H4 (cell line): ENCODE measurements around the gene CAND2. TPM values are rescaled to one million over a fixed set of nuclear protein-coding genes. Genes with fewer than 3 reads are reported as not detected.
A peak's percentile ranks its signal among the peaks of the same experiment; 100 is the strongest.
"Not testable (repeated sequence)": the region's sequence is repeated elsewhere in the genome, so short reads cannot be mapped to it uniquely, and the experiment has no call there.

Experiments used
- DNase-seq: peaks from one replicate; pipeline ENCODE4 v3.0.0-alpha.2; 2015; ENCODE audit warnings: low spot score
- total RNA-seq: library from RNA; depleted of rRNA; stranded (reverse); fragments of >200 nt; shearing (Covaris generic); gene quantifications from 2 replicates; pipeline ENCODE4 v1.2.3, GENCODE V29; 2014

CAND2 gene
- total RNA-seq, 1 experiment from 2014 or later: 0.72 TPM

DNA sequence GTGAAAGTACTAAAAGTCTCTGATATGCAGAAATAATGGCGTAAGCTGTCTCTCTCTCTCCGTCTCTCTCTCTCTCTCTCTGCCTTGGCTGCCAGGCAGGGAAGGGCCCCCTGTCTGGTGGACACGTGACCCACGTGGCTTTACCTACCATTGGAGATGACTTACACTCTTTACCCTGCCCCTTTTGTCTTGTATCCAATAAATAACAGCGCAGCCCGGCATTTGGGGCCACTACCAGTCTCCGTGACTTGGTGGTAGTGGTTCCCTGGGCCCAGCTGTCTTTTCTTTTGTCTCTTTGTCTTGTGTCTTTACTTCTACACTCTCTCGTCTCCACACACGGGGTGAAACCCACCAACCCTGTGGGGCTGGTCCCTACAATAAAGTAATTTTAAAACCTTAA is 25.2 kb upstream of the CAND2 start:
- no peak for DNase-seq

DNA sequence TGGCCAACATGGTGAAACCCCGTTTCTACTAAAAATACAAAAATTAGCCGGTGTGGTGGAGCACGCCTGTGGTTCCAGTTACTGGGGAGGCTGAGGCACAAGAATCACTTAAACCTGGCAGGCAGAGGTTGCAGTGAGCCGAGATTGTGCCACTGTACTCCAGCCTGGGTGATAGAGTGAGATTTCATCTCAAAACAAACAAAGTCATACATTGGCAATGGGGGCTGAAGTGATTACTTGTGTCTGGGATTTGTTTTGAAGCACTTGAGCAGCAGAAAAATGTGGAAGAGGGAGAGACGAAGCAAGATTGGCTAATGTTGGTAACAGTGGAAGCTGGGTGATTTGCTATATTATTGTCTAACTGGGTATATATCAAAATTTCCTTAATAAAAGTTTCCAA is 24.0 kb upstream of the CAND2 start:
- no peak for DNase-seq

DNA sequence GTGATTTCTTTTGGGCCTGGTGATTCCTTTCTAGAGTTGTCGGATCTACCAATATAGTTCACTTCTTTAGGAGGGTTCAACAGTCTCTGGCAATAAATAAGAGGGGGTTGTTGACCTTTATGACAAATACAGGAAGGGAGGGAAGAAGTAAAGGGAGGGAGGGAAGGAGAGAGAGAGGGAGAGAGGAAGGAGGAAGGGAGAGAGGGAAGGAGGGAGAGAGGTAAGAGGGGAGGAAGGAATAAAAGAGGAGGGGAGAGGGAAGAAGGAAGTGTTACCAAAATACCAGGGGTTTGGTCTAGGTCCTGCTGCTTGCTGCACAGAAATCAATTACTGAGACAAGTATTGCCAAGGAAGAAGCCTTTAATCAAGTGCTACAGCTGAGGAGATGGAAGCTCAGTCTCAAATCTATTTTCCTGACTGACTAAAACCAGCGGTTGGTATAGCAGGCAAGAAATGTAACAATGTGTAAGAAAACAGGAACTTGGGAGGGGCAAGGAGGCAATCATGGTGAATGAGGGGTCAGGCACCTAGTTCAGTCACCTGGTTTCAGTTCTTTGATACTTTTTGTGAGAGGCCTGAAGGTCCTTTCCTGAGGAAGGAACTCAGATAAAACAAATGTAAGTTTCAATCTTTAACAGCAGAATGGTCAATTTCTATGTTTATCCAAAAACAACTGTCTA is 23.3 kb upstream of the CAND2 start:
- DNase-seq: no peak

- DNase-seq: no peak
Observed at GRCh38 chr3:12773710-12774086, 22.8 kb upstream of the CAND2 start.

GRCh38 chr3:12774619-12775018 is 21.9 kb upstream of the CAND2 start:
- DNase-seq: no peak

- DNase-seq: no peak
Observed at GRCh38 chr3:12775226-12775625, 21.3 kb upstream of the CAND2 start.

DNA sequence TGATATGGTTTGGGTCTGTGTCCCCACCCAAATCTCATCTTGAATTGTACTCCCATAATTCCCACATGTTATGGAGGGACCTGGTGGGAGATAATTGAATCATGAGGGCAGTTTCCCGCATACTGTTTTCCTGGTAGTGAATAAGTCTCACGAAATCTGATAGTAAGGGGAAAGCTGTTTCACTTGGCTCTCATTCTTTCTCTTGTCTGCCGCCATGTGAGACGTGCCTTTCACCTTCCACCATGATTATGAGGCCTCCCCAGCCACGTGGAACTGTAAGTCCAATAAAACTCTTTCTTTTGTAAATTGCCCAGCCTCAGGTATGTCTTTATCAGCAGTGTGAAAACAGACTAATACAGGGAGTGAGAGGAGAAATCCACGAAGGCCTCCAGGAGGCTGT is 20.5 kb upstream of the CAND2 start:
- not testable (repeated sequence) for DNase-seq

DNA sequence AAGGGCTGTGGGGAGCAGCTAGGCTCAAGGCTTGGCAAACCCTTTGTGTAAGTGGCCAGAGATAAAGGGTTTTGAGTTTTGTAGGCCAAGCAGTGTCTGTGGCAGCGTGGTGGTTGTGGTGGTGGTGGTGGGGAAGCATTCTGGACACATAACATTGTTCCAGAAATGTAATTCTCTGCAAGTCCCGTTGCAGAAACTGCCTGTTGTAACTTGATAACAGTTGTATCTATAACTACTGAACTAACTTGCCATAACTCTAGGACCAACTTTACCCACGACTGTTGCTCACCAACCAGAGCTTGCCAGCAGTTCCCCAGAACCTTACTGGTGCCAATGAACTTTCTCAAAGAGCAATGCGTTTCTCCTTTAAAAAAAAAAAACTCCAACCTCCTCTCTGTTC is 19.3 kb upstream of the CAND2 start:
- DNase-seq: no peak

GRCh38 chr3:12780751-12781150 is 15.7 kb upstream of the CAND2 start:
- no peak for DNase-seq

- DNase-seq: peak; percentile 64
Observed at GRCh38 chr3:12782172-12782815, 14.2 kb upstream of the CAND2 start.

- no peak for DNase-seq
Observed at GRCh38 chr3:12785096-12785495, 11.4 kb upstream of the CAND2 start.

- not testable (repeated sequence) for DNase-seq
Observed at GRCh38 chr3:12787346-12787745, 9.1 kb upstream of the CAND2 start.

DNA sequence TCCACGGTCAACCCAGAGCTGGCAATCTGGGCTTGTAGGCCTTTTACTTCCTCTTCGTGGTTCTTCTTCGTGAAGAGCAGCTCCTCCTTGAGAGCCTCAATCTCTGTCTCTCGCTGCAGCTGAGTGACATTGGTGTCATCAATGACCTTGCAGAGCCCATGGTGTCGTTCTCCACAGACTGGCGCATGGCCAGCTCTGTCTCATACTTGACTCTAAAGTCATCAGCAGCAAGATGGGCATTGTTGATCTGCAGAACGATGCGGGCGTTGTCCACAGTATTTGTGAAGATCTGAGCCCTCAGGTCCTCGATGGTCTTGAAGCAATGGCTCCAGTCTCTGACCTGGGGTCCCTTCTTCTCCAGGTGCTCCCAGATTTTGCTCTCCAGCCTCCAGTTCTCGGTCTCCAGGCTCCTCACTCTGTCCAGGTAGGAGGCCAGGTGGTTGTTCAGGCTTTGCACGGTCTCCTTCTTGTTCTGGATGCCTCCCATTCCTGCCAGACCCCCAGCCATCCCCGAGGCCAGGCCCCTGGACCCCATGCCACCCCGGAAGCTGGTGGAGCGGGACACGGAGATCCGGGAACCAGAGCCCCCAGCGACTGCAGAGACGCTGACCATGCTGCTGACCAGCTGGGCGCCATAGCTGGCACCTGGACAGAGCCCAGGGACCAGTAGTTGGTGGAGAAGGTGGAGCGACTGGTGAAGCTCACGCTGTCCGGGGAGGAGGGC is 8.4 kb upstream of the CAND2 start:
- not testable (repeated sequence) for DNase-seq

DNA sequence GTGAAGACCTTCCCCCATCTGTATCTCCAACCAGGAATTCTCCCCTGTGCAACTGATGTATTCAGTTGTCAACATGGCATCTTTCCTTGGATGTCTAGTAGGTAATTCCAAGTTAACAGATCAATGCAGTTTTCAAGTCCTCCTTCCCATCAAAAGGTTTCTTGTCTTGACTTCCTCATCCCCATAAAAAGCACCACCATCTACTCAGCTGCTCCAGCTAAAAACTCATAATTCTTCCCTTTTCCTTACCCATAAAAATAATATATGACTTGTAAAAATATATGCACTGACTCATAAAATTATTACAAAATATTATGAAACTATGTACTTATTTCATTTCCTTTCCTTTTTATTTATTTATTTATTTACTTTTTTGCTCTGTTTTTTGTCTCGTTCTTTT is 5.0 kb upstream of the CAND2 start:
- DNase-seq: no peak

DNA sequence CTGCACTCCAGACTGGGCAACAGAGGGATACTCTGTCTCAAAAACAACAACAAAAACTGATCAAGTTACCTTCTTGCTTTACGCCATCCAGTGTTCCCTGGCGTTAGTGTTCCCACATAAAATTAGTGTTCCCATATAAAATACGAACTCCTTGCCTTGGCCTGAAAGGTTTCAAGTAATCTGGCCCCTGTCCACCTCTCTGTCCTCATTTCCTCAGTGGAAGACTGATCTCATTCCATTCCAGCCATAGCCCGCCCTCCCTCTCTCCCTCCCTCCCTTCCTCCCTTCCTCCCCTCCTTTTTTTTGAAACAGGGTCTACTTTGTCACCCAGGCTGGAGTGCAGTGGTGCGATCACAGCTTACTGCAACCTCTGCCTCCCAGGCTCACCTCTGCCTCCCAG is 2.8 kb upstream of the CAND2 start:
- no peak for DNase-seq

DNA sequence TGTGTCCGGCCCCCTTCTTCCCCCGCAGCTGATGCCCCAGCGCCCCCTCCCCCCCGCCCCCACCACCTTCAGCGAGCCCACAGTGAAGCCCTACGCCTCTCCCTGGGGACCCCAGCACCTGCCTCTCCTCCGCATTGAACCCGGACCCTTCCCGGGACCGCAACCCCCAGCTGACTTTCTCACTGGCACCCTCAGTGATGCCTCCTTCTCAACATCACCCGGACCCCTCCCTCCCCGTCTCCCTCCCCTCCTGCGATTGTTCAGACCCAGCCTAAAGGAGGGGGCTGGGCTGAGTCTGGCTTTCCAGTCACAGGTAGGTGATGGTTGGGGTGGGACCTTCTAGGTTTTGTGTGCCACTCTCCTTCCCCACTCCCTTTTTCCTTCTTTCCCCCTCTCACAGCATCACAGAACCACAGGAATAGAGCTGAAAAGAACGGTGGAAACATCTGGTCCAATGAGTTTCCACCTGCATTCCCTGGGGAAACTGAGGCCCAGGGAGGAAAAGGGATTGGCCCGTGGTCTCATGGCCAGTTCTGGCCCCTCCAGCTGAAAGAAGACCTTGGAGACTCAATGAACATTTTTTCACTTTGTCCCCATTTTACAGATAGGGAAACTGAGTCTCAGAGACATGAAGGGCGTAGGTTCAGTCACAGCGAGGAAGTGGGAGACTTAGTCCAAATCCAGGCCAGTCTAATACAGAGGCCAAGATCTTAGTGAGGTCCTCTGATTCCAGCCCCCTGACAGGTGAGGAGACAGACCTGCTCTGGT is 828 bp downstream of the CAND2 start:
- DNase-seq: no peak

DNA sequence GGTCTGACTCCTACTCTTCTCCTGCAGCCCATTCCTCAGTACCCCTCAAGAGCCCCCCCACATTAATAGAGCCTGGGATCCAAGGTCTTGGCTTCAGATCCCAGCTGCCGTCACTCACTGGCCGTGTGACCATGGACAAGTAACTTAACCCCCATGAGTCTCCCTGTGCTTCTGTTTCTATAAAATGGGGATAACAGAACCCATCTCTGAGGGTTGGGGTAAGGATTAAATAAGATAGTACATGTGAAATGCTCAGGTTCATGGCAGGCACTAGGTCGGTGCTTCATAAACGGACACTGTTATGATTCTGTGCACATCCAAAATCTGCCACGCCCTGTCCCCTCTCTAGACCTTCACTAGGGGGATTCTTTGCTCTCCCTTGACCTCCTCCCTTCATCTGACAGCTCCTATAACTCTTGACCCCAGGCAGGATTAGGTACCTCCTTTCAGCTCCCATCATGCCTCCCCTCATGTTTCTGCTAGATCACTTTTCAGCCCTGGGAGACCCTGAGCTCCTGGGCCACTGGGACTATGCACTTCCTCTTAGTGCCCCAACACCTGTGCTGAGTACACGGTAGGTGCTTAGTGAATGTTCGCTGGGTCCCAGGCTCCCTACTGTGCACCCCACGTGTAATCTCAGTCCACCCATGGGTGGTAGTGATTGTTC is 1.5 kb downstream of the CAND2 start:
- no peak for DNase-seq

DNA sequence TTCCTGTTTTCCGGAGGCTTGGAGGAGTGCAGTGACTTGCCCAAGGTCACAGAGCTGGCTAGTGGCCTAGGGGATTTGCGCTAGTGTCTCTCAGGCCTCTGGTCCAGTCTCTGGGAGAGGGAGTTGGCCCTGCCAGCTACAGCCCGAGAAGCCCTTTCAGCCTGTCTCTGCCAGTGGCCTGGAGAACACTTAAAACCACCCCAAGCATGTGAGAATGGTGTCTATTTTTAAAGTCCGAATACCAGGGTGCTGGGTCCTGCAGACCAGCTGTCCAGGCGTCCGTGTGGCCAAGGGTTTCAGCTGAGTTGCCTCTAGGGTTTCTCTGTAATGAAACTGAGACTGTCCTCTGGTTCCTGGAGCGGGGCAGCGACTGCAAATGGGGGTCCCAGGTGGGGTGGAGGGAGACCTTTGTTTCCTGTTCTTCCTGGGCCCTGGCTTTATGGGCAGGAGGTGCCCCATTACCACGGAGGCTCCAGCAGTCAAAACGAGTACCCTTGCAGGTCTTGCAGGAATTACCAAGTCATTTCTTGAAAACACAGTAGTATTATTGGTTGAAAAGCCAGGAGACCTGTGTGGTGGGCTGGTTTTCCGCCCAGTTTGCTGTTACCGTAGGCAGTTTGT is 2.2 kb downstream of the CAND2 start:
- no peak for DNase-seq

- no peak for DNase-seq
Observed at GRCh38 chr3:12799525-12800440, 3.3 kb downstream of the CAND2 start.

GRCh38 chr3:12803371-12803770 is 6.9 kb downstream of the CAND2 start:
- DNase-seq: no peak
